Parathyroid adenoma (tissue), 2 donors: ENCODE measurements around the gene PDK1.

Experiments used
- H2AFZ ChIP-seq: fragments of 300-600 bp; sonication (generic); one replicate; pipeline ENCODE4 v1.7.0; 2017; ENCODE audit warnings: antibody characterized with exemption, mild to moderate bottlenecking
- H3K27ac ChIP-seq: fragments of 300-600 bp; sonication (generic); one replicate; pipeline ENCODE4 v1.7.0; 2017
- H3K27me3 ChIP-seq: fragments of 300-600 bp; sonication (generic); one replicate; pipeline ENCODE4 v1.7.0; 2017; ENCODE audit warnings: low read length; ENCODE audit not compliant: control insufficient read depth, insufficient read depth
- H3K36me3 ChIP-seq: fragments of 300-600 bp; sonication (generic); one replicate; pipeline ENCODE4 v1.7.0; 2017; ENCODE audit warnings: low read length; ENCODE audit not compliant: control insufficient read depth, insufficient read depth
- H3K4me1 ChIP-seq: fragments of 300-600 bp; sonication (generic); one replicate; pipeline ENCODE4 v1.7.0; 2017; ENCODE audit warnings: control low read depth
- H3K4me2 ChIP-seq: fragments of 300-600 bp; sonication (generic); one replicate; pipeline ENCODE4 v1.7.0; 2017; ENCODE audit warnings: low read length
- H3K4me3 ChIP-seq: fragments of 300-600 bp; sonication (generic); one replicate; pipeline ENCODE4 v1.7.0; 2017; ENCODE audit warnings: low read depth, low read length
- H3K79me2 ChIP-seq: fragments of 300-600 bp; sonication (generic); one replicate; pipeline ENCODE4 v1.7.0; 2017; ENCODE audit warnings: control low read depth
- H3K9ac ChIP-seq: fragments of 300-600 bp; sonication (generic); one replicate; pipeline ENCODE4 v1.7.0; 2017; ENCODE audit warnings: mild to moderate bottlenecking
- H3K9me3 ChIP-seq: fragments of 300-600 bp; sonication (generic); one replicate; pipeline ENCODE4 v1.7.0; 2017; ENCODE audit warnings: low read length; ENCODE audit not compliant: control insufficient read depth
- CTCF ChIP-seq: fragments of 300-600 bp; sonication (generic); IDR thresholded peaks from one replicate; pipeline ENCODE4 v1.7.0; 2017; ENCODE audit warnings: antibody characterized with exemption, mild to moderate bottlenecking
- donor health status: primary hyperparathyroidism.

Gene PDK1

GRCh38 chr2:172655091-172655837 is 99.4 kb downstream of the PDK1 start:
- no peaks in the 10 kb centered on the region for H3K27me3 ChIP-seq
- H3K9me3 ChIP-seq: no peaks in the 10 kb centered on the region
- no peaks in the 10 kb centered on the region for H3K79me2 ChIP-seq
- H3K4me2 ChIP-seq: no peak overlapping the region
- H3K4me3 ChIP-seq: no peak overlapping the region
- H3K36me3 ChIP-seq: no peaks in the 10 kb centered on the region
- no peak overlapping the region for H2AFZ ChIP-seq
- no peak overlapping the region for H3K9ac ChIP-seq
- no peaks in the 10 kb centered on the region for H3K4me1 ChIP-seq
- TF ChIP-seq CTCF: no peak
- no peak overlapping the region for H3K27ac ChIP-seq

- no peak for TF ChIP-seq CTCF
- Histone ChIP-seq H3K36me3 (no peaks in the 10 kb centered on the region), H3K4me2 (no peak overlapping the region), H3K4me3 (no peak overlapping the region), H3K27ac (no peak overlapping the region), H3K9me3 (no peaks in the 10 kb centered on the region), H3K4me1 (no peaks in the 10 kb centered on the region), H3K9ac (no peak overlapping the region), H2AFZ (no peak overlapping the region), H3K27me3 (no peaks in the 10 kb centered on the region), H3K79me2 (no peaks in the 10 kb centered on the region)
Measured at GRCh38 chr2:172655838-172656573, 100.1 kb downstream of the PDK1 start.
